Calu3 (cell line): Measurements from ENCODE around the gene USB1. TPM values are rescaled to one million over a fixed set of nuclear protein-coding genes. Genes with fewer than 3 reads are reported as not detected.

Source experiments
- BruUV-seq: library from RNA; stranded (reverse); fragments of 400-500 nt; replicated peaks from 2 replicates; lab custom pipeline; 2021; lab: Mats Ljungman, UMichigan
- CTCF ChIA-PET: fragments of 300-600 bp; sonication (Branson Sonifier 250); formaldehyde crosslinking; loops from one replicate; lab custom pipeline; 2022; ENCODE audit warnings: antibody characterized with exemption; lab: Charles Lee
- DNase-seq: peaks from one replicate; pipeline ENCODE4 v3.0.0; 2022
- H3K27ac Mint-ChIP-seq: one replicate; pipeline ENCODE4 v1.8.0; 2022; ENCODE audit warnings: mixed read lengths; ENCODE audit not compliant: unreplicated experiment
- H3K27me3 Mint-ChIP-seq: one replicate; pipeline ENCODE4 v1.8.0; 2022; ENCODE audit warnings: mixed read lengths; ENCODE audit not compliant: unreplicated experiment
- H3K36me3 Mint-ChIP-seq: one replicate; pipeline ENCODE4 v1.8.0; 2022; ENCODE audit warnings: mild to moderate bottlenecking, moderate library complexity, mixed read lengths; ENCODE audit not compliant: insufficient read depth, unreplicated experiment
- H3K4me1 Mint-ChIP-seq: one replicate; pipeline ENCODE4 v1.8.0; 2022; ENCODE audit warnings: mild to moderate bottlenecking, low read depth, mixed read lengths; ENCODE audit not compliant: unreplicated experiment
- H3K4me3 Mint-ChIP-seq: one replicate; pipeline ENCODE4 v1.8.0; 2022; ENCODE audit warnings: mild to moderate bottlenecking, low read depth, moderate library complexity, mixed read lengths; ENCODE audit not compliant: unreplicated experiment
- H3K9me3 Mint-ChIP-seq: one replicate; pipeline ENCODE4 v1.8.0; 2022; ENCODE audit warnings: low read depth, mixed read lengths; ENCODE audit not compliant: unreplicated experiment
- intact Hi-C: fragments of 100-400 bp; cut with micrococcal nuclease; formaldehyde crosslinking; loops from one replicate; pipeline ENCODE4 v1.10.0; 2022; ENCODE audit not compliant: unreplicated experiment
- total RNA-seq: library from RNA; stranded (reverse); gene quantifications from 2 replicates; pipeline ENCODE4 v1.2.3, GENCODE V29; 2022
- TF ChIP-seq, protein P1 (sequence below): fragments of 200-600 bp; IDR thresholded peaks from one replicate; pipeline ENCODE4 v1.8.0; 2022; ENCODE audit warnings: antibody characterized with exemption; ENCODE audit not compliant: unreplicated experiment

USB1 gene
- total RNA-seq, 1 experiment from 2014 or later = 59.3 TPM

DNA sequence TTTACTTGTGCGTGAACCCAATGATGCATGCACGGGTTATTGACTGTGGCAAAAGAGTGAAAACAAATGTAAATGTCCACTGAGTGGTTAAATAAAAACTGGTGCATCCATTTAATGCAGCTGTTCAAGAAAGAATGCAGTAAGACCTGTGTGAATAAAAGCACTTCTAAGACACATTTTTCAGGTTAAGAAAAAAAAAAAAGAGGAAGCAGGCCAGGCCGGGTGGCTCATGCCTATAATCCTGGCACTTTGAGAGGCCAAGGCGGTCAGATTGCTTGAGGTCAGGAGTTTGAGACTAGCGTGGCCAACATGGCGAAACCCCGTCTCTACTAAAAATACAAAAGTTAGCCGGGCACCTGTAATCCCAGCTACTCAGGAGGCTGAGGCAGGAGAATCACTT is 42.1 kb upstream of the USB1 start:
- no TSS peak for BruUV-seq
- intact Hi-C loops = no loop called here
- no peaks in the 10 kb centered on the region for H3K4me1 Mint-ChIP-seq
- H3K27me3 Mint-ChIP-seq = peaks cover 72% of the 10 kb centered on the region
- no peaks in the 10 kb centered on the region for H3K36me3 Mint-ChIP-seq
- no peak overlapping the region for H3K4me3 Mint-ChIP-seq
- no peak overlapping the region for H3K27ac Mint-ChIP-seq
- H3K9me3 Mint-ChIP-seq = no peaks in the 10 kb centered on the region
- DNase-seq = no peak
- TF ChIP-seq, protein P1, sequence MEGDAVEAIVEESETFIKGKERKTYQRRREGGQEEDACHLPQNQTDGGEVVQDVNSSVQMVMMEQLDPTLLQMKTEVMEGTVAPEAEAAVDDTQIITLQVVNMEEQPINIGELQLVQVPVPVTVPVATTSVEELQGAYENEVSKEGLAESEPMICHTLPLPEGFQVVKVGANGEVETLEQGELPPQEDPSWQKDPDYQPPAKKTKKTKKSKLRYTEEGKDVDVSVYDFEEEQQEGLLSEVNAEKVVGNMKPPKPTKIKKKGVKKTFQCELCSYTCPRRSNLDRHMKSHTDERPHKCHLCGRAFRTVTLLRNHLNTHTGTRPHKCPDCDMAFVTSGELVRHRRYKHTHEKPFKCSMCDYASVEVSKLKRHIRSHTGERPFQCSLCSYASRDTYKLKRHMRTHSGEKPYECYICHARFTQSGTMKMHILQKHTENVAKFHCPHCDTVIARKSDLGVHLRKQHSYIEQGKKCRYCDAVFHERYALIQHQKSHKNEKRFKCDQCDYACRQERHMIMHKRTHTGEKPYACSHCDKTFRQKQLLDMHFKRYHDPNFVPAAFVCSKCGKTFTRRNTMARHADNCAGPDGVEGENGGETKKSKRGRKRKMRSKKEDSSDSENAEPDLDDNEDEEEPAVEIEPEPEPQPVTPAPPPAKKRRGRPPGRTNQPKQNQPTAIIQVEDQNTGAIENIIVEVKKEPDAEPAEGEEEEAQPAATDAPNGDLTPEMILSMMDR = no peak
- CTCF ChIA-PET = interaction anchor here (0.5 to 1.5 kb wide), 2 partner anchors 17 to 1488 kb away, joined by 3 to 4 read pairs; a partner anchor contains a TSS

DNA sequence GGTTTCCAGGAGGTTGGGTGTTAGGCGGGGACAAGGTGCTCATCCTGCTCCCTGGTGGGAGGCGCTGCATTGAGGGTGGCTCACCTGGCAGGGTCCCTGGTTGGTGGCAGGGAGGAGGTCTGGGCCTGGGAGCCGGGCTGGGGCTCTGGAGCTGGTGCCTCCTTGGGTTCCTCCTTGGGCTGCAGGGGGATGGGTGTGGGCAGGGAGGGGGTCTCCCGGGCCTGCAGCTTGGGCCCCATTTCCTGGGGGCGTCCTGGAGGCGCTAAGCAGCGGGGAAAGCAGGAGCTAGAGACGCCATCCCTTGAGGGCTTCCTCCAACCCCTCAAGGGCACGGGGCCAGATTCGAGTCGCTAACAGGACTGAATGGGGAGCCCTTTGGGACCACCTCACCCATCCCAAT is 41.4 kb upstream of the USB1 start:
- H3K36me3 Mint-ChIP-seq = no peaks in the 10 kb centered on the region
- no peak overlapping the region for H3K27ac Mint-ChIP-seq
- no peaks in the 10 kb centered on the region for H3K9me3 Mint-ChIP-seq
- H3K27me3 Mint-ChIP-seq = peaks cover 72% of the 10 kb centered on the region
- CTCF ChIA-PET = no interaction called here
- TF ChIP-seq, protein P1 = no peak
- intact Hi-C loops = no loop called here
- DNase-seq = no peak
- H3K4me3 Mint-ChIP-seq = no peak overlapping the region
- no peaks in the 10 kb centered on the region for H3K4me1 Mint-ChIP-seq
- BruUV-seq = no TSS peak

DNA sequence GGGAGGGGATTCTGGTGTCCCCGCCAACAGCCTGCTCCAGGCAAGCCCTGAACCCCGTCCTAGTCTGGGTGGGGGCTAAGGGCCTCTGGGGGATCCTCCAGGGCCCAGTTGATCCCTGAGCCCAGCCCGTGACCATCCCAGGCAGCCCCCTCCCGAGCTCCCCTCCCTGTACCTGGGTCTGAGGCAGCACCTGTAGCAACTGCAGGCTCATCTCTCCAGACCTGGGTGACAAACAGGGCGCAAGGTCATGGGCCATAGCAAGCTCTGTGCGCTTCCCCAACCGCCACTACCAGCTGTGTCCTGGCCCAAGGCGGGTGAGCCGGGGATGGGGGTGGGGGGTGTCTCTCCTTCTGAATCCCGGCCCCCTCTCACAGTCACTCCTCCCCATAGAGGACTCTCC is 40.9 kb upstream of the USB1 start:
- Mint-ChIP-seq H3K27ac (no peak overlapping the region), H3K27me3 (peaks cover 72% of the 10 kb centered on the region), H3K4me1 (no peaks in the 10 kb centered on the region), H3K36me3 (no peaks in the 10 kb centered on the region), H3K4me3 (no peak overlapping the region), H3K9me3 (no peaks in the 10 kb centered on the region)
- TF ChIP-seq, protein P1 = no peak
- BruUV-seq = no TSS peak
- CTCF ChIA-PET = no interaction called here
- intact Hi-C loops = no loop called here
- no peak for DNase-seq

DNA sequence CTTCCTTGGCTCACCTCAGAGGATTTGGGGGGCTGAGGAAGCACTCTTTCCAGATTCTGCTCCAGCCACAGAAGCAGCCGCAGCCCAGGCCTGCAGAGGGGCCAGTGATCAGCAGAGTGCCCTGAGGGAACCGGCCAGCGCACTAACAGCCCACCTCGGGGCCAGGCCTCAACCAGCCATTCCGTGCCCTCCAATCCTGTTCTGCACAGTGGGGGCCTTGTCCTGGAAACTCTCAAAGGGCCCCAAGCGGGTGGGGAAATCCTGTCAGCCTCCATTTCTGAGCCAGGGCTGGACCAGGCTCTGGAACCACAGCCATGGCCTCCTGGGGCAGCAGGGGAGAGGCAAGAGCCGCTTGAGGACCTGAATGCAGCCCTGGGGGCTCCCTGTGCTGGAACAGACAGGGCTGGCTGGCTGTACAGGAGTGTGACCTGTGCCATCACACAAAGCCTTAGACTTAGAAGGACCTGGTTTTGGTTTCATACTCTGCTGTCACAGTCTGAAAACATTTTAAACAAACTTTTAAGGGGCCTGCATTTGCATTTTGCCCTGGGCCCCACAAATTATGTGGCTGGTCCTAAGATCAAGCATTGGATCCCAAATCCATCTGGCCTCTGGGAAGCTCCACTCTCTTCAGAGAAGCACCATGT is 40.3 kb upstream of the USB1 start:
- Mint-ChIP-seq H3K4me3 (no peak overlapping the region), H3K36me3 (no peaks in the 10 kb centered on the region), H3K4me1 (no peaks in the 10 kb centered on the region), H3K9me3 (no peaks in the 10 kb centered on the region), H3K27ac (no peak overlapping the region), H3K27me3 (peaks cover 69% of the 10 kb centered on the region)
- TF ChIP-seq, protein P1 = no peak
- DNase-seq = no peak
- CTCF ChIA-PET = no interaction called here
- BruUV-seq = no TSS peak
- intact Hi-C loops = no loop called here
